GM23338 (cell line): ENCODE measurements around the gene TXNRD1. TPM values are rescaled to one million over a fixed set of nuclear protein-coding genes. Genes with fewer than 3 reads are reported as not detected.

Source experiments
- ATAC-seq: fragments of 200-7000 bp; cut with Tn5 transposase; 3 replicates; pipeline ENCODE4 v1.9.1; 2020
- DNase-seq: peaks from one replicate; pipeline ENCODE4 v3.0.0-alpha.2; 2015; ENCODE audit warnings: low spot score
- H2AFZ ChIP-seq: fragments of 200-600 bp; sonication (generic); 2 replicates; pipeline ENCODE4 v1.8.0; 2016; ENCODE audit warnings: antibody characterized with exemption, mild to moderate bottlenecking, moderate library complexity
- H3F3A ChIP-seq: fragments of 200-600 bp; sonication (generic); replicated peaks from 2 replicates; pipeline ENCODE4 v1.8.0; 2017; ENCODE audit warnings: antibody characterized with exemption, mixed run types, low read depth
- H3K27ac ChIP-seq: fragments of 200-600 bp; sonication (generic); 2 replicates; pipeline ENCODE4 v1.6.1; 2016; ENCODE audit warnings: low read depth
- H3K27me3 ChIP-seq: fragments of 200-600 bp; sonication (generic); 2 replicates; pipeline ENCODE4 v1.8.0; 2016; ENCODE audit warnings: mild to moderate bottlenecking, mixed run types, moderate library complexity; ENCODE audit not compliant: insufficient read depth
- H3K36me3 ChIP-seq: fragments of 200-600 bp; sonication (generic); 2 replicates; pipeline ENCODE4 v1.8.0; 2016; ENCODE audit warnings: mild to moderate bottlenecking; ENCODE audit not compliant: insufficient read depth
- H3K4me1 ChIP-seq: fragments of 200-600 bp; sonication (generic); 2 replicates; pipeline ENCODE4 v1.8.0; 2016; ENCODE audit warnings: mild to moderate bottlenecking, moderate library complexity; ENCODE audit not compliant: insufficient read depth
- H3K4me2 ChIP-seq: fragments of 200-600 bp; sonication (generic); 2 replicates; pipeline ENCODE4 v1.7.1; 2017; ENCODE audit warnings: mixed run types
- H3K4me3 ChIP-seq: fragments of 200-600 bp; sonication (generic); 2 replicates; pipeline ENCODE4 v1.6.1; 2016; ENCODE audit warnings: mixed run types
- H3K79me2 ChIP-seq: fragments of 200-600 bp; sonication (generic); replicated peaks from 2 replicates; pipeline ENCODE4 v1.8.0; 2017; ENCODE audit warnings: mild to moderate bottlenecking; ENCODE audit not compliant: insufficient read depth
- H3K9me2 ChIP-seq: fragments of 200-600 bp; sonication (generic); 2 replicates; pipeline ENCODE4 v1.8.0; 2017; ENCODE audit not compliant: insufficient read depth
- H4K20me1 ChIP-seq: fragments of 200-600 bp; sonication (generic); replicated peaks from 2 replicates; pipeline ENCODE4 v1.8.0; 2017; ENCODE audit warnings: mild to moderate bottlenecking; ENCODE audit not compliant: insufficient read depth
- H3K27ac Mint-ChIP-seq: 2 replicates; pipeline ENCODE4 v1.8.0; 2020; ENCODE audit warnings: inconsistent platforms, mild to moderate bottlenecking, moderate library complexity, mixed read lengths
- H3K27me3 Mint-ChIP-seq: 3 replicates; pipeline ENCODE4 v1.8.0; 2022; ENCODE audit warnings: low read depth, mild to moderate bottlenecking, moderate library complexity, mixed read lengths, inconsistent platforms; ENCODE audit not compliant: insufficient read depth, poor library complexity
- H3K36me3 Mint-ChIP-seq: 3 replicates; pipeline ENCODE4 v1.8.0; 2021; ENCODE audit warnings: low read depth, mild to moderate bottlenecking, inconsistent platforms, moderate library complexity, mixed read lengths
- H3K4me1 Mint-ChIP-seq: 3 replicates; pipeline ENCODE4 v1.8.0; 2020; ENCODE audit warnings: mild to moderate bottlenecking, inconsistent platforms, mixed read lengths
- H3K4me3 Mint-ChIP-seq: 3 replicates; pipeline ENCODE4 v1.8.0; 2021; ENCODE audit warnings: moderate library complexity, mild to moderate bottlenecking, inconsistent platforms, mixed read lengths
- H3K9me3 Mint-ChIP-seq: 3 replicates; pipeline ENCODE4 v1.8.0; 2020; ENCODE audit warnings: moderate library complexity, mild to moderate bottlenecking, inconsistent platforms, mixed read lengths
- CREB1 ChIP-seq: fragments of 250-450 bp; sonication (Bioruptor Pico); IDR thresholded peaks from 2 replicates; pipeline ENCODE4 v1.5.0; 2020; ENCODE audit warnings: low read depth, mild to moderate bottlenecking, moderate library complexity
- CTCF ChIP-seq, 2 experiments: fragments of 200-600 bp in 1 of 2; sonication (generic) in 1 of 2; conservative IDR thresholded peaks; 2 replicates each; pipeline versions ENCODE4 v1.5.1 to v1.6.1; 2016 to 2017; ENCODE audit warnings: antibody characterized with exemption in 2 of 2, low read depth in 2 of 2, mild to moderate bottlenecking in 2 of 2, moderate library complexity in 1 of 2
- ETS1 ChIP-seq: IDR thresholded peaks from 2 replicates; pipeline ENCODE4 v1.6.1; 2016; ENCODE audit warnings: antibody characterized with exemption
- EZH2 ChIP-seq: fragments of 200-600 bp; sonication (generic); IDR thresholded peaks from one replicate; pipeline ENCODE4 v1.8.0; 2017; ENCODE audit warnings: antibody characterized with exemption, mild to moderate bottlenecking, low read depth; ENCODE audit not compliant: unreplicated experiment
- EZH2phosphoT487 ChIP-seq: fragments of 200-600 bp; sonication (generic); IDR thresholded peaks from one replicate; pipeline ENCODE4 v1.8.1; 2018; ENCODE audit warnings: antibody characterized with exemption; ENCODE audit not compliant: unreplicated experiment
- JUNB ChIP-seq: IDR thresholded peaks from one replicate; pipeline ENCODE4 v1.6.1; 2016; ENCODE audit warnings: antibody characterized with exemption; ENCODE audit not compliant: unreplicated experiment
- NANOG ChIP-seq: IDR thresholded peaks from 2 replicates; pipeline ENCODE4 v1.6.1; 2016; ENCODE audit warnings: antibody characterized with exemption, borderline replicate concordance
- POLR2AphosphoS5 ChIP-seq: IDR thresholded peaks from 2 replicates; pipeline ENCODE4 v1.6.1; 2016; ENCODE audit warnings: antibody characterized with exemption, low read depth
- REST ChIP-seq: IDR thresholded peaks from one replicate; pipeline ENCODE4 v1.6.1; 2018; ENCODE audit warnings: antibody characterized with exemption; ENCODE audit not compliant: unreplicated experiment
- STAT1 ChIP-seq: IDR thresholded peaks from one replicate; pipeline ENCODE4 v1.6.1; 2016; ENCODE audit warnings: antibody characterized with exemption; ENCODE audit not compliant: unreplicated experiment
- ZNF331 ChIP-seq: fragments of 250-450 bp; sonication (Bioruptor Pico); IDR thresholded peaks from 2 replicates; pipeline ENCODE4 v1.5.0; 2020; ENCODE audit warnings: low read depth, mild to moderate bottlenecking, moderate library complexity
- ZNF462 ChIP-seq: fragments of 250-450 bp; sonication (Bioruptor Pico); IDR thresholded peaks from 2 replicates; pipeline ENCODE4 v1.5.0; 2020; ENCODE audit warnings: mild to moderate bottlenecking, moderate library complexity
- polyA plus RNA-seq: library from polyadenylated mRNA; unstranded; fragments of >200 nt; fragmentation: Nextera tagmentation; extraction: Ambion mirVana; gene quantifications from 2 replicates; pipeline ENCODE4 v1.2.1, GENCODE V29; 2016
- total RNA-seq: library from RNA; depleted of rRNA; stranded (reverse); fragments of >200 nt; shearing (Covaris generic); gene quantifications from 2 replicates; pipeline ENCODE4 v1.2.3, GENCODE V29; 2014

TXNRD1 gene
- total and polyA plus RNA-seq, 2 experiments from 2014 or later: 115 to 127 TPM

DNA sequence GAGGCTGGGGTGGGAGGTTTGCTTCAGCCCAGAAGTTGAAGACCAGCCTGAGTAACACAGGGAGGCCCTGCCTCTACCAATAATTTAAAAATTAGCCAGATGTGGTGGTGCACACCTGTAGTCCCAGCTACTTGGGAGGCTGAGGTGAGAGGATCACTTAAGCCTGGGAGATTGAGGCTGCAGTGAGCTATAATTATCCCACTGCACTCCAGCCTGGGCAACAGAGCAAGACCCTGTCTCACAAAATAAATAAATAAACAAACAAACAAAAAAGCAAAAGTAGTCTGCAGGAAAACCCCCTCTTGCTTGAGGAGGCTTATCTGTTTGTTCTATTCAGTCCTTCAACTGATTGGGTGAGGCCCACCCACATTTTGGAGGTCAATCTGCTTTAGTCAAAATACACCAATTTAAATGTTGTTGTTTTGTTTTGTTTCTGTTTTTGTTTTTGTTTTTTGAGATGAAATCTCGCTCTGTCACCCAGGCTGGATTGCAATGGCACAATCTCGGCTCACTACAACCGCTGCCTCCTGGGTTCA is 24.9 kb upstream of the TXNRD1 start:
- Histone ChIP-seq H3K36me3 (no peaks in the 10 kb centered on the region), H4K20me1 (no peaks in the 10 kb centered on the region), H2AFZ (no peak overlapping the region), H3K27ac (no peak overlapping the region), H3K27me3 (no peaks in the 10 kb centered on the region), H3K9me2 (no peaks in the 10 kb centered on the region; the same call in 1 of the 2 replicates), H3F3A (no peaks in the 10 kb centered on the region), H3K4me2 (no peak overlapping the region), H3K4me3 (no peak overlapping the region), H3K4me1 (no peaks in the 10 kb centered on the region), H3K79me2 (no peaks in the 10 kb centered on the region)
- Mint-ChIP-seq H3K36me3 (peaks cover 3% of the 10 kb centered on the region; the same call in 2 of the 3 replicates), H3K4me3 (no peak overlapping the region), H3K27me3 (no peaks in the 10 kb centered on the region), H3K27ac (no peak overlapping the region), H3K9me3 (peaks cover 3% of the 10 kb centered on the region; the same call in 1 of the 3 replicates), H3K4me1 (no peaks in the 10 kb centered on the region)
- ATAC-seq: no peak
- DNase-seq: no peak
- TF ChIP-seq JUNB (no peak), CREB1 (no peak), ZNF462 (CRISPR knock-in tag) (no peak), EZH2phosphoT487 (no peak), REST (no peak), ZNF331 (CRISPR knock-in tag) (no peak), EZH2 (no peak), CTCF (conservative IDR thresholded peaks at IDR 0.05; ENCODE audit: low read depth in 2 of 2) (no peak), STAT1 (no peak), POLR2AphosphoS5 (no peak), ETS1 (no peak), NANOG (no peak)
